Activated T-cell treated with anti-CD3 and anti-CD28 coated beads for 48 hours (primary cell): Measurements from ENCODE around the gene NEURL4.

ENCODE experiments used
- DNase-seq: peaks from one replicate; pipeline ENCODE4 v3.0.0-alpha.2; 2020; ENCODE audit warnings: low read depth

The NEURL4 gene

GRCh38 chr17:7323731-7324437 lies 5.3 kb downstream of the NEURL4 start:
- peak; percentile 52 for DNase-seq

GRCh38 chr17:7322520-7323194 lies 6.5 kb downstream of the NEURL4 start:
- DNase-seq, result no peak

- DNase-seq, result no peak
Observed at GRCh38 chr17:7321466-7321865, 7.7 kb downstream of the NEURL4 start.

GRCh38 chr17:7318121-7318860 lies 10.8 kb downstream of the NEURL4 start:
- no peak for DNase-seq

- DNase-seq, result no peak
Observed at GRCh38 chr17:7317161-7317803, 11.9 kb downstream of the NEURL4 start.

GRCh38 chr17:7315570-7316235 lies 13.4 kb downstream of the NEURL4 start:
- no peak for DNase-seq

- DNase-seq, result peak; percentile 93
Observed at GRCh38 chr17:7314719-7315569, 14.2 kb downstream of the NEURL4 start, which contains the start of gene GPS2. Gene GPS2 (minus strand): TSS chr17:7315360. CDS start chr17:7315052, 308 bp downstream.

GRCh38 chr17:7313890-7314718 lies 15.0 kb downstream of the NEURL4 start:
- no peak for DNase-seq

- no peak for DNase-seq
Observed at GRCh38 chr17:7313088-7313889, 15.8 kb downstream of the NEURL4 start.

GRCh38 chr17:7312432-7313087 lies 16.6 kb downstream of the NEURL4 start:
- DNase-seq, result no peak

GRCh38 chr17:7311110-7311705 lies 17.9 kb downstream of the NEURL4 start:
- no peak for DNase-seq

- no peak for DNase-seq
Observed at GRCh38 chr17:7309628-7310027, 19.5 kb downstream of the NEURL4 start.

- DNase-seq, result peak; percentile 69
Observed at GRCh38 chr17:7308625-7309433, 20.3 kb downstream of the NEURL4 start.

GRCh38 chr17:7307686-7308624 lies 21.2 kb downstream of the NEURL4 start:
- peak; percentile 41 for DNase-seq

GRCh38 chr17:7306911-7307685 lies 22.0 kb downstream of the NEURL4 start, which contains the start of gene EIF5A:
Gene EIF5A (plus strand): TSS chr17:7307628. CDS start chr17:7309636, 2,008 bp downstream.
- DNase-seq, result peak; percentile 100
